H1 (cell line): ENCODE data around the gene LNPK. TPM values are rescaled to one million over a fixed set of nuclear protein-coding genes. Genes with fewer than 3 reads are reported as not detected.

ENCODE experiments used
- CTCF ChIA-PET: fragments of 300-600 bp; sonication (Branson Sonifier 250); formaldehyde crosslinking; loops from one replicate; lab custom pipeline; 2021; ENCODE audit not compliant: partially characterized antibody; lab: Charles Lee
- POLR2A ChIA-PET: fragments of 300-600 bp; sonication (Branson Sonifier 250); formaldehyde crosslinking; loops from one replicate; lab custom pipeline; 2021; ENCODE audit warnings: inconsistent platforms; ENCODE audit not compliant: partially characterized antibody; lab: Charles Lee
- DNase-seq, 2 experiments: peaks; one replicate each; pipeline versions ENCODE4 v3.0.0 to v3.0.0-alpha.2; 2010 to 2022; ENCODE audit warnings: low spot score in 2 of 2, low read depth in 1 of 2, mixed read lengths in 1 of 2
- FAIRE-seq: peaks from 2 replicates; lab custom pipeline; 2011; peaks lifted over from hg19 to GRCh38; lab: Jason Lieb, UNC
- H2AFZ ChIP-seq: 2 replicates; pipeline ENCODE4 v1.8.1; 2012; ENCODE audit warnings: low read length, inconsistent platforms
- H2AK5ac ChIP-seq: 2 replicates; pipeline ENCODE4 v1.6.1; 2013; ENCODE audit warnings: low read depth, low read length
- H2BK120ac ChIP-seq: replicated peaks from 2 replicates; pipeline ENCODE3; 2013; ENCODE audit warnings: low read depth, low read length, inconsistent platforms
- H2BK12ac ChIP-seq: 2 replicates; pipeline ENCODE4 v1.6.1; 2013; ENCODE audit warnings: low read depth, low read length
- H2BK15ac ChIP-seq: 2 replicates; pipeline ENCODE4 v1.6.1; 2013; ENCODE audit warnings: low read length
- H2BK20ac ChIP-seq: 2 replicates; pipeline ENCODE4 v1.6.1; 2013; ENCODE audit warnings: low read length
- H2BK5ac ChIP-seq: 2 replicates; pipeline ENCODE4 v1.6.1; 2013; ENCODE audit warnings: low read depth, low read length
- H3K14ac ChIP-seq: 2 replicates; pipeline ENCODE4 v1.6.1; 2013; ENCODE audit warnings: inconsistent platforms; ENCODE audit not compliant: insufficient read length
- H3K18ac ChIP-seq: 2 replicates; pipeline ENCODE4 v1.6.1; 2013; ENCODE audit warnings: low read length; ENCODE audit errors: extremely low read depth
- H3K23ac ChIP-seq: 2 replicates; pipeline ENCODE4 v1.6.1; 2013; ENCODE audit warnings: inconsistent platforms; ENCODE audit not compliant: insufficient read length
- H3K23me2 ChIP-seq: 2 replicates; pipeline ENCODE4 v1.6.1; 2013; ENCODE audit warnings: low read depth, low read length
- H3K27ac ChIP-seq: 2 replicates; pipeline ENCODE4 v1.6.1; 2011; ENCODE audit warnings: low read depth, low read length, inconsistent platforms
- H3K27me3 ChIP-seq, 4 experiments: replicated peaks in 1 of 4; 1 replicate in 1 of 4; 2 replicates in 3 of 4; pipeline versions ENCODE4 v1.6.1 to v1.8.1; 2011 to 2013; ENCODE audit warnings: low read length in 3 of 4, mild to moderate bottlenecking in 3 of 4, inconsistent platforms in 2 of 4, mixed read lengths in 2 of 4, moderate library complexity in 1 of 4; ENCODE audit not compliant: control insufficient read depth in 3 of 4, insufficient read depth in 3 of 4; ENCODE audit errors: extremely low read depth in 1 of 4
- H3K36me3 ChIP-seq, 4 experiments: 2 replicates each; pipeline versions ENCODE4 v1.6.1 to v1.8.1; 2011 to 2013; ENCODE audit warnings: mild to moderate bottlenecking in 4 of 4, low read length in 3 of 4, moderate library complexity in 2 of 4, control low read depth in 1 of 4, inconsistent platforms in 1 of 4; ENCODE audit not compliant: insufficient read depth in 4 of 4, control insufficient read depth in 2 of 4
- H3K4ac ChIP-seq: replicated peaks from 2 replicates; pipeline ENCODE3; 2013; ENCODE audit warnings: low read length, low read depth, mixed read lengths, inconsistent platforms; ENCODE audit not compliant: insufficient read length
- H3K4me1 ChIP-seq, 4 experiments: replicated peaks in 1 of 4; 1 replicate in 1 of 4; 2 replicates in 3 of 4; pipeline versions ENCODE4 v1.6.1 to v1.8.1; 2011 to 2013; ENCODE audit warnings: low read length in 3 of 4, inconsistent platforms in 2 of 4, mixed read lengths in 1 of 4; ENCODE audit not compliant: insufficient read depth in 4 of 4, control insufficient read depth in 3 of 4
- H3K4me2 ChIP-seq, 2 experiments: 2 replicates each; pipeline versions ENCODE4 v1.6.1 to v1.8.1; 2011 to 2013; ENCODE audit warnings: low read depth in 2 of 2, low read length in 2 of 2, control low read depth in 1 of 2, inconsistent platforms in 1 of 2, mild to moderate bottlenecking in 1 of 2; ENCODE audit not compliant: insufficient read depth in 1 of 2
- H3K4me3 ChIP-seq, 4 experiments: fragments of 200-600, 300-600 bp in 1 of 4; sonication (generic), shearing (Covaris generic), sonication (Bioruptor Twin) in 1 of 4; 2 replicates each; pipeline versions ENCODE4 v1.5.1 to v1.8.1; 2011 to 2016; ENCODE audit warnings: low read length in 4 of 4, low read depth in 3 of 4, control low read depth in 2 of 4, inconsistent platforms in 2 of 4, mild to moderate bottlenecking in 2 of 4, mixed read lengths in 1 of 4, moderate library complexity in 1 of 4; ENCODE audit not compliant: insufficient read depth in 2 of 4; ENCODE audit errors: extremely low read depth in 1 of 4
- H3K56ac ChIP-seq: replicated peaks from 2 replicates; pipeline ENCODE3; 2013; ENCODE audit warnings: low read depth, mild to moderate bottlenecking, mixed read lengths, low read length, inconsistent platforms; ENCODE audit not compliant: insufficient read length
- H3K79me1 ChIP-seq: 2 replicates; pipeline ENCODE4 v1.6.1; 2013; ENCODE audit warnings: low read depth, low read length, control low read depth
- H3K79me2 ChIP-seq, 2 experiments: 2 replicates each; pipeline versions ENCODE4 v1.6.1 to v1.8.1; 2012 to 2013; ENCODE audit warnings: low read length in 2 of 2, mild to moderate bottlenecking in 2 of 2, inconsistent platforms in 1 of 2; ENCODE audit not compliant: insufficient read depth in 2 of 2, control insufficient read depth in 1 of 2
- H3K9ac ChIP-seq, 4 experiments: replicated peaks in 1 of 4; 1 replicate in 1 of 4; 2 replicates in 3 of 4; pipeline versions ENCODE4 v1.6.1 to v1.8.1; 2011 to 2013; ENCODE audit warnings: low read depth in 3 of 4, low read length in 3 of 4, control low read depth in 2 of 4, mild to moderate bottlenecking in 2 of 4, moderate library complexity in 2 of 4, inconsistent platforms in 1 of 4; ENCODE audit errors: extremely low read depth in 1 of 4
- H3K9me3 ChIP-seq, 2 experiments: 2 replicates each; pipeline versions ENCODE4 v1.6.1 to v1.8.1; 2012 to 2013; ENCODE audit warnings: mild to moderate bottlenecking in 2 of 2, moderate library complexity in 2 of 2, control low read depth in 1 of 2, inconsistent platforms in 1 of 2, low read depth in 1 of 2, low read length in 1 of 2, mixed read lengths in 1 of 2; ENCODE audit not compliant: insufficient read depth in 2 of 2
- H4K20me1 ChIP-seq, 2 experiments: replicated peaks in 1 of 2; 2 replicates each; pipeline versions ENCODE3 to v1.8.1; 2011 to 2013; ENCODE audit warnings: inconsistent platforms in 2 of 2, low read length in 2 of 2, mild to moderate bottlenecking in 1 of 2; ENCODE audit not compliant: insufficient read depth in 2 of 2, control insufficient read depth in 1 of 2
- H4K5ac ChIP-seq: 2 replicates; pipeline ENCODE4 v1.6.1; 2013; ENCODE audit warnings: low read length, low read depth, mixed read lengths, inconsistent platforms; ENCODE audit not compliant: insufficient read length
- H4K8ac ChIP-seq: 2 replicates; pipeline ENCODE4 v1.8.0; 2013; ENCODE audit warnings: mild to moderate bottlenecking, moderate library complexity, low read length, inconsistent platforms; ENCODE audit not compliant: insufficient read depth; ENCODE audit errors: extremely low read depth
- H4K91ac ChIP-seq: replicated peaks from 2 replicates; pipeline ENCODE3; 2013; ENCODE audit warnings: low read length, mixed read lengths, inconsistent platforms; ENCODE audit not compliant: insufficient read length
- BRCA1 ChIP-seq: IDR thresholded peaks from 2 replicates; pipeline ENCODE4 v1.6.1; 2012; ENCODE audit warnings: low read depth, low read length, improper control_type of control experiment
- NANOG ChIP-seq: IDR thresholded peaks from 2 replicates; pipeline ENCODE4 v1.6.1; 2011; ENCODE audit warnings: low read length, low read depth, mild to moderate bottlenecking, inconsistent platforms; ENCODE audit not compliant: insufficient read depth, poor library complexity, severe bottlenecking
- PHF8 ChIP-seq: fragments of 200-600 bp; sonication (generic); conservative IDR thresholded peaks from 2 replicates; pipeline ENCODE4 v1.7.1; 2012; ENCODE audit warnings: low read depth, mild to moderate bottlenecking, inconsistent platforms, low read length, moderate library complexity
- POLR2A ChIP-seq, 2 experiments: IDR thresholded peaks; 1 replicate in 1 of 2; 2 replicates in 1 of 2; pipeline ENCODE4 v1.6.1; 2011; ENCODE audit warnings: low read depth in 2 of 2, low read length in 2 of 2, mild to moderate bottlenecking in 2 of 2; ENCODE audit errors: control extremely low read depth in 1 of 2
- SP4 ChIP-seq: IDR thresholded peaks from 2 replicates; pipeline ENCODE4 v1.6.1; 2012; ENCODE audit warnings: low read length, inconsistent platforms
- WGBS, 2 experiments: shearing (Covaris generic) in 1 of 2; methylation state at CpG; one replicate each; pipeline versions ENCODE4 v1.1.6 to v1.1.7; 2013 to 2015; ENCODE audit warnings: low lambda C conversion rate in 2 of 2, mixed read lengths in 2 of 2, inconsistent platforms in 1 of 2, low coverage in 1 of 2, missing lambda C conversion rate in 1 of 2; ENCODE audit not compliant: insufficient replicate concordance in 2 of 2, insufficient coverage in 1 of 2, insufficient read length in 1 of 2; ENCODE audit errors: extremely low coverage in 1 of 2, missing lambda C conversion rate in 1 of 2; 5-methylcytosine and 5-hydroxymethylcytosine counted together
- polyA plus RNA-seq, 7 experiments: library from polyadenylated mRNA; depleted of rRNA in 3 of 7; stranded (reverse) in 5 of 7; unstranded in 2 of 7; fragments of >200 nt in 5 of 7; fragments of 200-250 nt in 2 of 7; gene quantifications; 1 replicate in 5 of 7; 2 replicates in 1 of 7; 4 replicates in 1 of 7; pipeline versions ENCODE4 v1.2.1 to v1.2.3, GENCODE V29; 2011 to 2013; ENCODE audit warnings: missing spikeins in 2 of 7, mixed read lengths in 2 of 7
- total RNA-seq: library from RNA; stranded (reverse); fragmentation: NEBNext Ultra II Directional; extraction: Animal tissue kit (Norgen Biotek cat#: 25700); gene quantifications from 2 replicates; pipeline ENCODE4 v1.2.1, GENCODE V29; 2021

Gene LNPK
- total and polyA plus RNA-seq, 2 of the 8 experiments (the other 6 are each of a cell fraction or from before 2014, with no cell fraction given) = 3.1 to 10.3 TPM

DNA sequence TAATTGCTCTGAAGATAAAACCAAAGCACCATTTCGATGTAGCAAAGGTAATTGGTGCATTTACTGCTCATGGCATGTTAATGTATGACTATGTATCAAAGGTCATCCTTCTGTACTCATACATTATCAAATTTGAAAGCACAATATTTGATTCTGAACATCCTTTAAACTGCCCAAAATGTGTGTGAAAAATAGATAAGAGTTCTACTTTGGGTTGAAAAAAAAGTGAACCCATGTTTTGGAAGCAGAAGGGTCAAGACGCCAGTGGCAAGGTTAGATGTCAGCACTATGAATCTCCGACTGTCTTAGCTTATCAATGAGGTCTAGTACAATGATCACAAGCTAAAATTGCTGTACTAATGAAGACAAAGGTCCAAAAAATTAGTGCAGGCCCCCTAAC is 83.1 kb downstream of the LNPK start:
- Histone ChIP-seq H3K79me1 (no peaks in the 10 kb centered on the region), H4K8ac (no peak overlapping the region), H2BK120ac (no peak overlapping the region), H3K23me2 (no peaks in the 10 kb centered on the region), H3K36me3 (no peaks in the 10 kb centered on the region), H3K23ac (no peak overlapping the region), H2BK20ac (no peak overlapping the region), H3K56ac (no peak overlapping the region), H3K14ac (no peak overlapping the region), H2BK12ac (no peak overlapping the region), H2BK15ac (no peak overlapping the region), H3K9ac (no peak overlapping the region), H3K27ac (no peak overlapping the region), H3K4ac (no peak overlapping the region), H2AFZ (no peak overlapping the region), H4K5ac (no peak overlapping the region), H3K18ac (no peak overlapping the region), H2BK5ac (no peak overlapping the region), H3K27me3 (no peaks in the 10 kb centered on the region), H4K20me1 (no peaks in the 10 kb centered on the region), H2AK5ac (no peak overlapping the region), H3K4me3 (no peak overlapping the region), H3K9me3 (no peaks in the 10 kb centered on the region), H3K4me2 (no peak overlapping the region), H3K79me2 (no peaks in the 10 kb centered on the region), H4K91ac (no peak overlapping the region), H3K4me1 (no peaks in the 10 kb centered on the region)
- WGBS, 2 experiments = 87% methylated on average over 3 of the region's 3 CpGs; no CpG with 5 or more reads in 1 of the 2 experiments
- POLR2A ChIA-PET = no interaction called here
- no peak for FAIRE-seq
- CTCF ChIA-PET = no interaction called here
- no peak for DNase-seq
- TF ChIP-seq BRCA1 (no peak), POLR2A (IDR thresholded peaks at IDR 0.05; ENCODE audit: control extremely low read depth in 1 of 2, low read depth in 2 of 2, low read length in 2 of 2) (no peak), PHF8 (no peak), NANOG (no peak), SP4 (no peak)
